NOMO-1 treated with DMSO at 0.1 percent for 48 hours (cell line): Measurements from ENCODE around the gene SHC1.
"Not testable (repeated sequence)": the region's sequence is repeated elsewhere in the genome, so short reads cannot be mapped to it uniquely, and the experiment has no call there.

Experiments
- DNase-seq: peaks from one replicate; lab custom pipeline; 2025; ENCODE audit not compliant: unreplicated experiment; lab: John Stamatoyannopoulos, UW

Gene SHC1

DNA sequence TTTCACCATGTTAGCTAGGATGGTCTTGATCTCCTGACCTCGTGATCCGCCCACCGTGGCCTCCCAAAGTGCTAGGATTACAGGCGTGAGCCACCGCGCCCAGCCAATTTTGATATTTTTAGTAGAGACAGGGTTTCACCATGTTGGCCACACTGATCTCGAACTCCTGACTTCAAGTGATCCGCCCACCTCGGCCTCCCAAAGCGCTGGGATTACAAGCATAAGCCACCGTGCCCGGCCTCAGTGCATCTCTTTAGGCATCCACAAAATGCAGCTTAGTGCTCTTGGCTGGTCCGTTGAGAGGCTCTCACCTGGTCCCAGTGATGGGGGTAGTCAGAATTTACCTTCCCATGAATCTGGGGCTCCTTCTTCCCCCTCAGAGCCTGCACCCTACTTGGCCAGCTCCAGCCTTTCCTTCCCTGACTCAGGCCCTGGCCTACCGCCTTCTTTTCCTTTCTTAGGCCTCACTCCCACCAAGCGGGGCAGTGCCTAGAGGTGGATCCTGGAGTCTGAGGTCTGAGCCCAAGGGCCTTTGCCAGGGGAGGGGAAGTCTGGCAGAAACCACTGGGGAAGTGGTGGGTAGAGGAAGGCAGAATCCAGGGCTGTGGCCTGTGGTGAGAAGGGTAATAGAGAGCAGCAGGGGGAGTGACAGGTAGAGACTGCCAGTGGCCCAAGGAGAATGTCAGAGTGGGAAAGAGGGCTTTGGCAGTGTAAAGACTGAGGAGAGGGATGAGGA lies 26.6 kb upstream of the SHC1 start:
- DNase-seq = peak; percentile 45

DNA sequence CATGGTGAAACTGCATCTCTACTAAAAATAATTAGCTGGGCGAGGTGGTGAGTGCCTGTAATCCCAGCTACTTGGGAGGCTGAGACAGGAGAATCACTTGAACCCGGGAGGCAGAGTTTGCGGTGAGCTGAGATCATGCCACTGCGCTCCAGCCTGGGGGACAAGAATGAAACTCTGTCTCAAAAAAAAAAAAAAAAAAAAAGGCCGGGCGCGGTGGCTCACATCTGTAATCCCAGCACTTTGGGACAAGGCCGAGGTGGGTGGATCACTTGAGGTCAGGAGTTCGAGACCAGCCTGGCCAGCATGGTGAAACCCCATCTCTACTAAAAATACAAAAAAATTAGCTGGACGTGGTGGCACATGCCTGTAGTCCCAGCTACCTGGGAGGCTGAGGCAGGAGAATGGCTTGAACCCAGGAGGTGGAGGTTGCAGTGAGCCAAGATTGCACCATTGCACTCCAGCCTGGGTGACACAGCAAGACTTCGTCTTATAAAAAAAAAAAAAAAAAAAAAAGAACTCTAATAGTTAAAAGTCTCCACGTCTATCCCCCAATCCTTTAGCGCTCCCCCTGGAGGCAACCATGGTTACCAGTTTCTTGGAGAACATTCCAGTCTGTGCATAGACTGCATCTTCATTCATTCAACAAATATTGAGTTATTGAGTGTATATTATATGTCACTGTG lies 24.9 kb upstream of the SHC1 start:
- DNase-seq = peak; percentile 15

- no peak for DNase-seq
Measured at GRCh38 chr1:154994591-154994990, 24.0 kb upstream of the SHC1 start.

DNA sequence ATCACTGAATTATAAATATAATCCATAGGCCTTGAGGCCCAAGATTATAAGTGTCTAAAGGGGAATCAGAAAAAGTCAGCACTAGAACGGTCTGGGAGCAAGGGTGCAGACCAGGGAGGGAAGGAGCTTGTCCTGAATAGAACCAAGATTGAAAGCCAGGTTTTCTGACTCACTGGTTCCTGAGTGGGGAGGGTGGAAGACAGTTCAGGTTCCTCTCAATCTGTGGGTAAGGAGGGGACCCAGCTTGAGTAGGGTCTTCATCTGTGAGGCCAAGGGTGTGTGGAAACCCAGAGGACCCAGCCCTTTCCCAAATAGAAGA lies 23.7 kb upstream of the SHC1 start:
- DNase-seq = no peak

DNA sequence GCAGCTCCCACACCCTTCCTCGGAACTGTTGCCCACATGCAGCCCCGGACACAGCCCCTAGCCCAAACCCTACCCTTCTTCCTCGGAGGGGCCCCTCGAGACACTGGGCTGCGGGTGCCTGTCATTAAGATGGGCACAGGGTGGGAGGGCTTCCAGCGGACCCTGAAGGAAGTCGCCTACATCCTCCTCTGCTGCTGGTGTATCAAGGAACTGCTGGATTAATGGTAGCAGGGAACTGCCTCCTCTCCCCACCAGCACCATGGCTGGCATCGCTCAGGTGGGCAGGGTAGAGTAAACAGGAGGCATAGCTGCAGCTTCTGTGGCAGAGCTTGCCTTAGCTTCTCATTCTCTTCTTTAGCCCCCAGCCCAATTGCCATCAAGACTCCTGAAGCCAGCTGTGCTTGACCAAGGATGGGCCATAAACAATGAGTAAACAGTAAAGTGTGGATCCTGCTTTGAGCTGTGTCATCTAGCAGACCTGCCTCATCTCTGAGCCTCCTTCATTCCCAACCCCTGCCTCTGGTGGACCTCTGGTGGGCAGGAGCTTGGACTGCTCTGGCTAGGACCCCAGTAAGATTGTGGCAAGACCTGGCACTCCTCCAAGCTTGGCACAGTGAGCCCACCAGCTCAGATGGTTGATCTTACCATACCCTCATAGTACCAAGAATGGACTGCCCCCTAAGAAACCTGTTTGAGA lies 23.2 kb upstream of the SHC1 start, which contains the start of gene LENEP:
TSS of gene LENEP (plus strand) at position 15 of the 697 bp plus-strand sequence. CDS start at position 37, 22 bp downstream.
- no peak for DNase-seq

GRCh38 chr1:154992721-154993571 lies 22.4 kb upstream of the SHC1 start:
- DNase-seq = no peak

DNA sequence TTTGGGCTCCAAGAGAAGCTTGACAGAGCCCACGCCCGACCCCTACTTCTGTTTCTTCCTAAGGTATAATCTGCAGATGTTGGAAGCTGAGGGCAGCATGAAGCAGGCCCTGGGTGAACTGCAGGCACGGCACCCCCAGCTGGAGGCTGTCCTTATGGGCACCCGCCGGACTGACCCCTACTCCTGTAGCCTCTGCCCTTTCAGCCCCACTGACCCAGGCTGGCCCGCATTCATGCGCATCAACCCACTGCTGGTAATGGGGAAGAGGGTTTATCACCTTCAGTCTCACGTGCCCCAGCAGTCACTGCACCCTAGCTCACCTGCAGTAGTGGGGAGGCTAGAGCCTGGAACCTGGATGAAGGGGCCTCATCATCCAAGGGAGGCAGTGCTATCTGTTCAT lies 19.7 kb upstream of the SHC1 start:
- DNase-seq = no peak

- no peak for DNase-seq
Measured at GRCh38 chr1:154989195-154989860, 18.8 kb upstream of the SHC1 start.

- no peak for DNase-seq
Measured at GRCh38 chr1:154988058-154988954, 17.8 kb upstream of the SHC1 start.

GRCh38 chr1:154987326-154987725 lies 16.8 kb upstream of the SHC1 start:
- no peak for DNase-seq

- not testable (repeated sequence) for DNase-seq
Measured at GRCh38 chr1:154986736-154987135, 16.2 kb upstream of the SHC1 start.

GRCh38 chr1:154983776-154984466 lies 13.4 kb upstream of the SHC1 start:
- DNase-seq = no peak

DNA sequence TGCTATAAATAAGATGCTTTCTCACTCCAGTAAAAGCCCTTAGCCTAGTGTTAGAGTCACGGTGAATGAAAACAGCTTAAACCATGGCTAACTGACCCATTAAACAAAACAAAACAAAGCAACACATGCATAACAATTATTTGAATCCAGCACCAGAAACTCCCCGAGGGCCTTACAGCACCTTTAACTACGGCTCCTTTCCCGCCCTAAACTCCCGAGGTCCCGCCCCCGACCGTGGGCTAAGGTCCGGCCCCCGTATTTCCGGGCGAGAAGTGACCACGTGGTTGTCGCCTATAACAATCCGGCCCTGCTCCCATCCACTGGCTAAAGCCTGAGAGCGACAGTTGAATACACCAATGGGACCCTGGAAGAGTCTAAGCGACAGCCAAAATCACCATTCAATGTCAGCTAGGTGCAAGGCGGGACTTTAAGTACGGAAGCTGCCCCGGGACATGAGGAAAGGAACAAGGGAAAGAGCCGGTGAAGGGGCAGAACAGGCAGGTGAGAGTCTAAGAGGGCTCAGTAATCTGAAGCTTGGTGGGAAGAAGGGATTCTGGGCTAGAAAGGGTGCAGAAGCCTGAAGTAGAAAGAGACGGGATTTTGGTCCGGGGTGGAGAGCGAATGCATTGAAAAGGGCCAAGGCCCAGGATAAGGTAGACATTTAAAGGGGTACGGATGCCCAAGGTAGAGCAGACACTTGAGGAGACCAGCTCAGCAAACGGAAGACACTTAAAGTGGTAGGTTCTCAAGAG lies 12.5 kb upstream of the SHC1 start, which contains the start of gene FLAD1:
TSS of gene FLAD1 (plus strand) at position 448 of the 752 bp plus-strand sequence. CDS start 351 bp downstream, outside the sequence.
- peak; percentile 100 for DNase-seq

- no peak for DNase-seq
Measured at GRCh38 chr1:154982341-154982740, 11.8 kb upstream of the SHC1 start.

- DNase-seq = no peak
Measured at GRCh38 chr1:154978360-154978759, 7.8 kb upstream of the SHC1 start.

- not testable (repeated sequence) for DNase-seq
Measured at GRCh38 chr1:154977762-154978161, 7.2 kb upstream of the SHC1 start.

- peak; percentile 41 for DNase-seq
Measured at GRCh38 chr1:154975409-154976059, 5.0 kb upstream of the SHC1 start.
